HL-60 (cell line): Measurements from ENCODE around the gene ACADS.

Experiments
- GABPA ChIP-seq: IDR thresholded peaks from 2 replicates; pipeline ENCODE4 v1.6.1; 2012; ENCODE audit warnings: low read depth
- POLR2AphosphoS5 ChIP-seq: IDR thresholded peaks from 2 replicates; pipeline ENCODE4 v1.6.1; 2012; ENCODE audit warnings: low read depth
- SPI1 ChIP-seq: IDR thresholded peaks from 2 replicates; pipeline ENCODE4 v1.6.1; 2012; ENCODE audit warnings: low read depth, mild to moderate bottlenecking, borderline replicate concordance
- TF ChIP-seq, protein P1 (sequence below): IDR thresholded peaks from one replicate; pipeline ENCODE4 v1.5.1; 2011; ENCODE audit warnings: low read length, control low read depth, inconsistent platforms; ENCODE audit not compliant: insufficient read depth

DNA sequence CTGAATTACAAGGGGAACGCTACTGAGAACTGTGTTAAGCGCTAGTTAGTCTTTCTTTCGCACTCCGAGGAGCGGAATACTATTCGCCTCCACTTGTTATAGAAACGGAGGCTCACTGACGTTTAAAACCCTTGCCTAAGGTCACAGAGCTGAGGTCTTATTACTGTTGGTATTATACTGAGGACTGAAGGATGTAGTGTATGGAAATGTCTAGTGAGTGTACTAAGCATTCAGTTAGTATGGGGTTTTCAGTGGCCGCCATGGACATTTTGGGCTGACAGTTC is 826 bp downstream of the ACADS start:
- TF ChIP-seq, protein P1, sequence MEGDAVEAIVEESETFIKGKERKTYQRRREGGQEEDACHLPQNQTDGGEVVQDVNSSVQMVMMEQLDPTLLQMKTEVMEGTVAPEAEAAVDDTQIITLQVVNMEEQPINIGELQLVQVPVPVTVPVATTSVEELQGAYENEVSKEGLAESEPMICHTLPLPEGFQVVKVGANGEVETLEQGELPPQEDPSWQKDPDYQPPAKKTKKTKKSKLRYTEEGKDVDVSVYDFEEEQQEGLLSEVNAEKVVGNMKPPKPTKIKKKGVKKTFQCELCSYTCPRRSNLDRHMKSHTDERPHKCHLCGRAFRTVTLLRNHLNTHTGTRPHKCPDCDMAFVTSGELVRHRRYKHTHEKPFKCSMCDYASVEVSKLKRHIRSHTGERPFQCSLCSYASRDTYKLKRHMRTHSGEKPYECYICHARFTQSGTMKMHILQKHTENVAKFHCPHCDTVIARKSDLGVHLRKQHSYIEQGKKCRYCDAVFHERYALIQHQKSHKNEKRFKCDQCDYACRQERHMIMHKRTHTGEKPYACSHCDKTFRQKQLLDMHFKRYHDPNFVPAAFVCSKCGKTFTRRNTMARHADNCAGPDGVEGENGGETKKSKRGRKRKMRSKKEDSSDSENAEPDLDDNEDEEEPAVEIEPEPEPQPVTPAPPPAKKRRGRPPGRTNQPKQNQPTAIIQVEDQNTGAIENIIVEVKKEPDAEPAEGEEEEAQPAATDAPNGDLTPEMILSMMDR, result no peak
- no peak for TF ChIP-seq GABPA
- no peak for TF ChIP-seq SPI1
- TF ChIP-seq POLR2AphosphoS5, result no peak
